HFFc6 (cell line): Measurements from ENCODE around the gene ZDHHC6. TPM values are rescaled to one million over a fixed set of nuclear protein-coding genes. Genes with fewer than 3 reads are reported as not detected.

ENCODE experiments used
- DNase-seq: peaks from one replicate; pipeline ENCODE4 v3.0.0-alpha.2; 2018
- H3K27ac Mint-ChIP-seq: 2 replicates; pipeline ENCODE4 v1.8.0; 2020; ENCODE audit warnings: mild to moderate bottlenecking, mixed read lengths
- H3K27me3 Mint-ChIP-seq: 2 replicates; pipeline ENCODE4 v1.8.0; 2021; ENCODE audit warnings: mild to moderate bottlenecking, moderate library complexity, mixed read lengths; ENCODE audit not compliant: insufficient read depth
- H3K36me3 Mint-ChIP-seq: 2 replicates; pipeline ENCODE4 v1.8.0; 2021; ENCODE audit warnings: low read depth, mixed read lengths
- H3K4me1 Mint-ChIP-seq: 2 replicates; pipeline ENCODE4 v1.8.0; 2020; ENCODE audit warnings: low read depth, mixed read lengths
- H3K4me3 Mint-ChIP-seq: 2 replicates; pipeline ENCODE4 v1.8.0; 2020; ENCODE audit warnings: mild to moderate bottlenecking, moderate library complexity, mixed read lengths
- H3K9me3 Mint-ChIP-seq: 2 replicates; pipeline ENCODE4 v1.8.0; 2020; ENCODE audit warnings: mild to moderate bottlenecking, mixed read lengths
- CTCF ChIP-seq: fragments of 200-600 bp; sonication (generic); IDR thresholded peaks from 2 replicates; pipeline ENCODE4 v1.5.0; 2021; ENCODE audit warnings: antibody characterized with exemption, mild to moderate bottlenecking
- total RNA-seq, 6 experiments: library from RNA; stranded (reverse); fragmentation: NEBNext Ultra II Directional; extraction: Animal tissue kit (Norgen Biotek cat#: 25700); gene quantifications; 2 replicates in 1 of 6; 3 replicates in 5 of 6; pipeline ENCODE4 v1.2.3, GENCODE V29; 2021

The ZDHHC6 gene
- total RNA-seq, 6 experiments from 2014 or later: 23.1 to 30.5 (median 25.7) TPM

GRCh38 chr10:112383325-112383724, 63.4 kb downstream of the ZDHHC6 start:
- peak; percentile 74 for DNase-seq
- Mint-ChIP-seq H3K27me3 (peaks cover 2% of the 10 kb centered on the region), H3K27ac (peak overlapping the region; percentile 3), H3K4me1 (peaks cover 84% of the 10 kb centered on the region), H3K36me3 (no peaks in the 10 kb centered on the region), H3K9me3 (no peaks in the 10 kb centered on the region), H3K4me3 (peak overlapping the region; percentile 51)
- TF ChIP-seq CTCF: no peak

GRCh38 chr10:112382515-112383235, 64.0 kb downstream of the ZDHHC6 start:
- H3K27me3 Mint-ChIP-seq: peaks cover 2% of the 10 kb centered on the region
- no peaks in the 10 kb centered on the region for H3K36me3 Mint-ChIP-seq
- no peak for TF ChIP-seq CTCF
- H3K4me3 Mint-ChIP-seq: no peak overlapping the region
- H3K9me3 Mint-ChIP-seq: no peaks in the 10 kb centered on the region
- H3K27ac Mint-ChIP-seq: no peak overlapping the region
- no peak for DNase-seq
- peaks cover 82% of the 10 kb centered on the region for H3K4me1 Mint-ChIP-seq

Other genes with a start within 250 kb of the ZDHHC6 start
- not detected for gene TECTB, start 163.5 kb downstream of the ZDHHC6 start, total RNA-seq
- gene ACSL5, start 72.8 kb downstream of the ZDHHC6 start, total RNA-seq: 1 to 10 TPM in 4 of 6 experiments, under 1 TPM in 2; 0.59 to 5.5 (median 4.9) TPM
- gene VTI1A, start 301 bp upstream of the ZDHHC6 start, total RNA-seq: 10 to 100 TPM; 23.6 to 27.9 (median 24.9) TPM